Measurements from ENCODE around the gene NKIRAS1. TPM values are rescaled to one million over a fixed set of nuclear protein-coding genes. Genes with fewer than 3 reads are reported as not detected.

NKIRAS1 gene
- total RNA-seq, 1 donor: 11.9 TPM

DNA sequence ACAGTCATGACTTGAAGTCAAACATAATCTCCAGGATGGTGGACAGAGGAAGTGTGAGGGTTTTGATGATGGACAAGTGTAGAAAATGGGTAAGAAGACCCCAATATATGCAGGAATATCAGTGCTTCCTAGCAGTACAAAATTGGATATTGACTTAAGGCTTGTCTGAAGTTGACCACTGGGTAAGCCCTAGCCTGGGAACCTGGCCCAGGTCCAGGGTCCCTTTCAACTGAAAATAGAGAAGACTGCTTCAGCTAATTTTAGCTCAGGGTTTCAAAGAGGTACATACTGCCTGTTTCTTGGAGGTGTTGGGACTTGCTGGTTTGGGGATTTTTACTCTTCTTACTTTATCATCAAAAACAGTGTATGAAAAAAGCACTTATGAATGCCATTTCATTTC is 33.0 kb upstream of the NKIRAS1 start:
- peaks cover 76% of the 10 kb centered on the region for H3K79me2 ChIP-seq (ENCODE audit: insufficient read depth, low read length)

DNA sequence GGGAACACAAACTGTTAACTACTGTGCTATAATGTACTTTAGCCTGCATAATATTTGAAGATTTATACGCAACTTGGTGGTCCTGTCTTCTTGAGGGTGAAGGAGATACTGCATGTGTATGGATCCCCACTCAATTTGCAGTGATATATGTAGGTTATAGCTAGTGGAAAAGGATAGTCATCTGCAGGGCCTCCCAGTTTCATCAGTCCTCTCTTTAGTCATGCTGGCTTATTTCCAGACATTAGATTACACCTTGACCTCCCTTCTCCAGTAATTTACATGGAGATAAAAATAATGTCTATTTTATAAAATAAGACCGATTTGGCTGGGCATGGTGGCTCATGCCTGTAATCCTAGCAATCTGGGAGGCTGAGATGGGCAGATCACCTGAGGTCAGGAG is 32.0 kb upstream of the NKIRAS1 start:
- no peak overlapping the region for H2AFZ ChIP-seq (ENCODE audit: low read length)
- peaks cover 65% of the 10 kb centered on the region for H3K79me2 ChIP-seq (ENCODE audit: insufficient read depth, low read length)
- H3K4me1 ChIP-seq (ENCODE audit: insufficient read depth, low read length): peaks cover 23% of the 10 kb centered on the region
- no peak overlapping the region for H3K4me3 ChIP-seq (ENCODE audit: insufficient read depth, low read length)
- no peak overlapping the region for H3K4me2 ChIP-seq (ENCODE audit: insufficient read depth, low read length)
- H3K9me3 ChIP-seq (ENCODE audit: low read depth, low read length): no peaks in the 10 kb centered on the region
- peak; percentile 53 for DNase-seq (ENCODE audit: insufficient read length, low spot score, missing footprints)
- TF ChIP-seq CTCF (IDR thresholded peaks at IDR 0.05; ENCODE audit: extremely low read depth, low read depth, low read length): no peak
- no peak overlapping the region for H3K27ac ChIP-seq (ENCODE audit: low read depth, low read length)
- peaks cover 57% of the 10 kb centered on the region for H4K20me1 ChIP-seq (ENCODE audit: insufficient read depth, low read length)
- H3K36me3 ChIP-seq (ENCODE audit: insufficient read depth, low read length): no peaks in the 10 kb centered on the region
- peaks cover 7% of the 10 kb centered on the region for H3K27me3 ChIP-seq (ENCODE audit: insufficient read depth, low read length)

More for the DNA sequence above, 33.0 kb upstream of the NKIRAS1 start:
- no peak overlapping the region for H3K4me3 ChIP-seq (ENCODE audit: insufficient read depth, low read length)
- H3K4me2 ChIP-seq (ENCODE audit: insufficient read depth, low read length): peak overlapping the region; percentile 8
- TF ChIP-seq CTCF (IDR thresholded peaks at IDR 0.05; ENCODE audit: extremely low read depth, low read depth, low read length): no peak
- peak; percentile 55 for DNase-seq (ENCODE audit: insufficient read length, low spot score, missing footprints)
- H4K20me1 ChIP-seq (ENCODE audit: insufficient read depth, low read length): peaks cover 67% of the 10 kb centered on the region
- H3K27me3 ChIP-seq (ENCODE audit: insufficient read depth, low read length): no peaks in the 10 kb centered on the region
- H2AFZ ChIP-seq (ENCODE audit: low read length): no peak overlapping the region
- peaks cover 20% of the 10 kb centered on the region for H3K4me1 ChIP-seq (ENCODE audit: insufficient read depth, low read length)
- H3K27ac ChIP-seq (ENCODE audit: low read depth, low read length): no peak overlapping the region
- peaks cover 5% of the 10 kb centered on the region for H3K36me3 ChIP-seq (ENCODE audit: insufficient read depth, low read length)
- H3K9me3 ChIP-seq (ENCODE audit: low read depth, low read length): no peaks in the 10 kb centered on the region

DNA sequence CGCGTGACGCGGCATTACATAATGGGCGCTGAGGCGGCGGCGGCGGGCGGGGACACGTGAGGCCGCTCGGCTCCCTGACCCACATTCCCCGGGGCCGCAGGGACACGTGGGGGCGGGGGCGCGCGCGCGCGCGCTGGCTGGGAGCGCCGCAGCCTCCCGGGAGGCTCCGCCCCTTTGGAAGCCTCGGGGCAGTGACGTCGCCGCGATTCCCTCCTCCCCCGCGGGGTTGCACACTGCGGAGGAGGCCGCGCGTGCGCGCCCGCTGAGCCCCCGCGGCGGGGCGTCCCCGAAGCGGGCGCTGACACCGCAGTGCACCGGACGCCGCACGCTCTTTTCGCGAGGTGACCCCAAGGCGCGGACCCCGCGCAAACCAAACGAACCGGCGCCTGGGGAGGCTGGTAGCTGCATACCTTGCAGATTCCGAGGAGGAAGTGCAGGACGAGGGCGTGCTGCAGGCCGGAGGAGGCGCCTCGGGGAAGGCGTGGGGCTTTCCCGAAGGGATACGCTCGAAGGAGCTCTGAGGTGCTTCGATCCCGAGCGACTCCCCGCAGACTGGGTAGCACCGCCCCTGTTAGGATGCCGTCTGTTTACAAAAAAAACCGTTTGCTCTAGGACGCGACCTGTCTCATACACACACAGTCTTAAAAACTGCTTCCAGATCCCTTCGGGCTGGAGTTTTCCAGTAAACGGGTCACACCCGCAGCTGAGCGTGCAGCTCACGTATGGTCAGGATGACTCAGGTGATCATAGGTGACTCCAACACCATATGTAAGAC is 29.3 kb upstream of the NKIRAS1 start:
- H3K4me2 ChIP-seq (ENCODE audit: insufficient read depth, low read length): peak overlapping the region; percentile 97
- no peaks in the 10 kb centered on the region for H3K36me3 ChIP-seq (ENCODE audit: insufficient read depth, low read length)
- peak overlapping the region; percentile 80 for H2AFZ ChIP-seq (ENCODE audit: low read length)
- H3K4me3 ChIP-seq (ENCODE audit: insufficient read depth, low read length): peak overlapping the region; percentile 93
- H3K4me1 ChIP-seq (ENCODE audit: insufficient read depth, low read length): peaks cover 23% of the 10 kb centered on the region
- H3K27ac ChIP-seq (ENCODE audit: low read depth, low read length): peak overlapping the region; percentile 91
- peaks cover 39% of the 10 kb centered on the region for H4K20me1 ChIP-seq (ENCODE audit: insufficient read depth, low read length)
- peaks cover 12% of the 10 kb centered on the region for H3K27me3 ChIP-seq (ENCODE audit: insufficient read depth, low read length)
- H3K79me2 ChIP-seq (ENCODE audit: insufficient read depth, low read length): peaks cover 41% of the 10 kb centered on the region
- TF ChIP-seq CTCF (IDR thresholded peaks at IDR 0.05; ENCODE audit: extremely low read depth, low read depth, low read length): no peak
- no peaks in the 10 kb centered on the region for H3K9me3 ChIP-seq (ENCODE audit: low read depth, low read length)
- DNase-seq (ENCODE audit: insufficient read length, low spot score, missing footprints): peak; percentile 99

- H3K4me2 ChIP-seq (ENCODE audit: insufficient read depth, low read length): no peak overlapping the region
- H4K20me1 ChIP-seq (ENCODE audit: insufficient read depth, low read length): peaks cover 37% of the 10 kb centered on the region
- peaks cover 39% of the 10 kb centered on the region for H3K79me2 ChIP-seq (ENCODE audit: insufficient read depth, low read length)
- H3K27me3 ChIP-seq (ENCODE audit: insufficient read depth, low read length): peaks cover 12% of the 10 kb centered on the region
- H3K4me3 ChIP-seq (ENCODE audit: insufficient read depth, low read length): peak overlapping the region; percentile 93
- peaks cover 23% of the 10 kb centered on the region for H3K4me1 ChIP-seq (ENCODE audit: insufficient read depth, low read length)
- H3K36me3 ChIP-seq (ENCODE audit: insufficient read depth, low read length): no peaks in the 10 kb centered on the region
- H3K9me3 ChIP-seq (ENCODE audit: low read depth, low read length): no peaks in the 10 kb centered on the region
- no peak for DNase-seq (ENCODE audit: insufficient read length, low spot score, missing footprints)
- H2AFZ ChIP-seq (ENCODE audit: low read length): no peak overlapping the region
- TF ChIP-seq CTCF (IDR thresholded peaks at IDR 0.05; ENCODE audit: extremely low read depth, low read depth, low read length): no peak
- H3K27ac ChIP-seq (ENCODE audit: low read depth, low read length): peak overlapping the region; percentile 25
Measured at GRCh38 chr3:23945663-23945912, 28.8 kb upstream of the NKIRAS1 start.

All from osteoblast (primary cell).